Kidney (tissue), 14 donors: Measurements from ENCODE around the gene TGFBR2. TPM values are rescaled to one million over a fixed set of nuclear protein-coding genes. Genes with fewer than 3 reads are reported as not detected.

ENCODE experiments used
- DNase-seq, 5 donors: peaks; one replicate each; pipeline ENCODE4 v3.0.0-alpha.2; 2013 to 2020
- FAIRE-seq: peaks from 2 replicates; lab custom pipeline; 2012; peaks lifted over from hg19 to GRCh38; lab: Jason Lieb, UNC
- H3K27ac ChIP-seq, 2 donors: one replicate each; pipeline ENCODE4 v1.7.0; 2013; ENCODE audit warnings: low read depth in 2 of 2, low read length in 2 of 2, inconsistent platforms in 1 of 2
- H3K27me3 ChIP-seq: one replicate; pipeline ENCODE4 v1.7.1; 2013; ENCODE audit warnings: low read length, inconsistent platforms; ENCODE audit not compliant: control insufficient read depth, insufficient read depth
- H3K36me3 ChIP-seq, 3 donors: one replicate each; pipeline versions ENCODE4 v1.7.0 to v1.7.1; 2013; ENCODE audit warnings: low read length in 3 of 3, control low read depth in 1 of 3, inconsistent platforms in 1 of 3; ENCODE audit not compliant: insufficient read depth in 3 of 3, control insufficient read depth in 2 of 3
- H3K4me1 ChIP-seq, 3 donors: one replicate each; pipeline versions ENCODE4 v1.7.0 to v1.7.1; 2013; ENCODE audit warnings: low read length in 3 of 3, inconsistent platforms in 1 of 3, low read depth in 1 of 3; ENCODE audit not compliant: control insufficient read depth in 2 of 3, insufficient read depth in 2 of 3
- H3K4me3 ChIP-seq, 3 donors: one replicate each; pipeline versions ENCODE4 v1.7.0 to v1.8.1; 2013; ENCODE audit warnings: low read length in 3 of 3, control low read depth in 1 of 3, inconsistent platforms in 1 of 3
- H3K9ac ChIP-seq, 3 donors: one replicate each; pipeline versions ENCODE4 v1.7.0 to v1.7.1; 2013; ENCODE audit warnings: low read length in 3 of 3, control low read depth in 1 of 3, inconsistent platforms in 1 of 3
- H3K9me3 ChIP-seq, 3 donors: one replicate each; pipeline versions ENCODE4 v1.7.0 to v1.7.1; 2013; ENCODE audit warnings: low read length in 3 of 3, control low read depth in 1 of 3, inconsistent platforms in 1 of 3; ENCODE audit not compliant: control insufficient read depth in 2 of 3, insufficient read depth in 1 of 3
- CTCF ChIP-seq: IDR thresholded peaks from 3 replicates; pipeline ENCODE4 v1.5.1; 2012; ENCODE audit warnings: mild to moderate bottlenecking, moderate library complexity, borderline replicate concordance; ENCODE audit not compliant: insufficient read depth; ENCODE audit errors: extremely low read depth
- intact Hi-C: fragments of 100-400 bp; cut with DNase I; formaldehyde crosslinking; loops from one replicate; pipeline ENCODE4 v1.11.1; 2022
- polyA plus RNA-seq: library from polyadenylated mRNA; stranded (reverse); fragments of 350-450 nt; fragmentation: Illumina TruSeq; extraction: RNeasy Lipid Tissue Mini Kit (QIAGEN cat#74804); gene quantifications from one replicate; pipeline ENCODE4 v1.2.3, GENCODE V29; 2014; ENCODE audit warnings: low read depth, low replicate concordance; ENCODE audit not compliant: insufficient read depth
- total RNA-seq: library from RNA; stranded (reverse); fragmentation: NEBNext Ultra II Directional; extraction: Animal tissue kit (Norgen Biotek cat#: 25700); gene quantifications from one replicate; pipeline ENCODE4 v1.2.1, GENCODE V29; 2021
- donor health status: control.
- donor health status: control.
- donor health status: control.
- donor health status: control.
- donor health status: control.
- donor health status: DM: yes; HTN: yes; CAD: no.
- donor health status: Normal renal cell carcinoma (clear cell type).

TGFBR2 gene
- total and polyA plus RNA-seq, 2 donors from 2014 or later: 81.8 to 243 TPM

- DNase-seq (no peak), FAIRE-seq (no peak)
- no peaks in the 10 kb centered on the region for H3K4me1 ChIP-seq
- no peaks in the 10 kb centered on the region for H3K27me3 ChIP-seq
- no peak overlapping the region for H3K4me3 ChIP-seq
- H3K36me3 ChIP-seq: no peaks in the 10 kb centered on the region
- H3K9ac ChIP-seq: no peak overlapping the region
- no peaks in the 10 kb centered on the region for H3K9me3 ChIP-seq
- peak; percentile 29 for TF ChIP-seq CTCF
- intact Hi-C loops: no loop called here
- H3K27ac ChIP-seq: no peak overlapping the region
These were observed 39.2 kb upstream of the TGFBR2 start for GRCh38 chr3:30567139-30567753.

GRCh38 chr3:30576946-30577345, 29.5 kb upstream of the TGFBR2 start:
- no peaks in the 10 kb centered on the region for H3K36me3 ChIP-seq
- DNase-seq (no peak), FAIRE-seq (no peak)
- no peak overlapping the region for H3K4me3 ChIP-seq
- no peak overlapping the region for H3K9ac ChIP-seq
- no peak overlapping the region for H3K27ac ChIP-seq
- no peak for TF ChIP-seq CTCF
- intact Hi-C loops: no loop called here
- H3K9me3 ChIP-seq: no peaks in the 10 kb centered on the region
- H3K27me3 ChIP-seq: no peaks in the 10 kb centered on the region
- peaks cover 0 to 24% (median 4%) of the 10 kb centered on the region in 3 donors for H3K4me1 ChIP-seq

GRCh38 chr3:30577788-30578187, 28.6 kb upstream of the TGFBR2 start:
- Histone ChIP-seq H3K4me3 (no peak overlapping the region), H3K27ac (peak overlapping the region; percentile 5 to 39), H3K36me3 (no peaks in the 10 kb centered on the region), H3K4me1 (peaks cover 0 to 24% (median 4%) of the 10 kb centered on the region in 3 donors), H3K9ac (no peak overlapping the region), H3K9me3 (no peaks in the 10 kb centered on the region), H3K27me3 (no peaks in the 10 kb centered on the region)
- DNase-seq: no peak
- FAIRE-seq: no peak
- intact Hi-C loops: no loop called here
- no peak for TF ChIP-seq CTCF

- H3K4me3 ChIP-seq: peak overlapping the region in 1 of 3 donors; percentile 21
- no peak for TF ChIP-seq CTCF
- FAIRE-seq: no peak
- no peaks in the 10 kb centered on the region for H3K27me3 ChIP-seq
- peak overlapping the region; percentile 3 to 64 for H3K27ac ChIP-seq
- no peaks in the 10 kb centered on the region for H3K36me3 ChIP-seq
- no peaks in the 10 kb centered on the region for H3K9me3 ChIP-seq
- H3K9ac ChIP-seq: no peak overlapping the region
- peaks cover 0 to 24% (median 4%) of the 10 kb centered on the region in 3 donors for H3K4me1 ChIP-seq
- peak in 4 of 5 donors; percentile 20 to 80 (median 69) for DNase-seq
- intact Hi-C loops: no loop called here
These were observed 27.9 kb upstream of the TGFBR2 start for GRCh38 chr3:30578479-30578878.
